ENCODE measurements around the gene RNPS1. TPM values are rescaled to one million over a fixed set of nuclear protein-coding genes. Genes with fewer than 3 reads are reported as not detected.

The RNPS1 gene
- total and polyA plus RNA-seq, 2 donors (not counting 3 experiments of a cell fraction or from before 2014, with no cell fraction given), result 206 to 209 TPM

- H3K4me1 ChIP-seq (ENCODE audit: control insufficient read depth, extremely low read depth, insufficient read depth, low read length), result peaks cover 16% of the 10 kb centered on the region
- TF ChIP-seq MYC (IDR thresholded peaks at IDR 0.05; ENCODE audit: low read depth, low read length) (no peak), EZH2 (IDR thresholded peaks at IDR 0.05; ENCODE audit: borderline replicate concordance, low read depth, low read length, severe bottlenecking) (no peak), FOS (IDR thresholded peaks at IDR 0.05; ENCODE audit: borderline replicate concordance, insufficient read depth, low read length) (no peak), POLR2A (IDR thresholded peaks at IDR 0.05; ENCODE audit: low read depth, low read length) (no peak), GATA2 (IDR thresholded peaks at IDR 0.05; ENCODE audit: insufficient read depth, insufficient read length, low read depth, low read length) (no peak), JUN (IDR thresholded peaks at IDR 0.05; ENCODE audit: borderline replicate concordance, insufficient read depth, insufficient read length, low read depth) (no peak), POLR2AphosphoS5 (IDR thresholded peaks at IDR 0.05; ENCODE audit: insufficient read depth, low read depth, low read length) (no peak)
- TF ChIP-seq, protein P1, sequence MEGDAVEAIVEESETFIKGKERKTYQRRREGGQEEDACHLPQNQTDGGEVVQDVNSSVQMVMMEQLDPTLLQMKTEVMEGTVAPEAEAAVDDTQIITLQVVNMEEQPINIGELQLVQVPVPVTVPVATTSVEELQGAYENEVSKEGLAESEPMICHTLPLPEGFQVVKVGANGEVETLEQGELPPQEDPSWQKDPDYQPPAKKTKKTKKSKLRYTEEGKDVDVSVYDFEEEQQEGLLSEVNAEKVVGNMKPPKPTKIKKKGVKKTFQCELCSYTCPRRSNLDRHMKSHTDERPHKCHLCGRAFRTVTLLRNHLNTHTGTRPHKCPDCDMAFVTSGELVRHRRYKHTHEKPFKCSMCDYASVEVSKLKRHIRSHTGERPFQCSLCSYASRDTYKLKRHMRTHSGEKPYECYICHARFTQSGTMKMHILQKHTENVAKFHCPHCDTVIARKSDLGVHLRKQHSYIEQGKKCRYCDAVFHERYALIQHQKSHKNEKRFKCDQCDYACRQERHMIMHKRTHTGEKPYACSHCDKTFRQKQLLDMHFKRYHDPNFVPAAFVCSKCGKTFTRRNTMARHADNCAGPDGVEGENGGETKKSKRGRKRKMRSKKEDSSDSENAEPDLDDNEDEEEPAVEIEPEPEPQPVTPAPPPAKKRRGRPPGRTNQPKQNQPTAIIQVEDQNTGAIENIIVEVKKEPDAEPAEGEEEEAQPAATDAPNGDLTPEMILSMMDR (IDR thresholded peaks at IDR 0.05; ENCODE audit: extremely low read depth in 1 of 2, insufficient read depth in 1 of 2, low read depth in 1 of 2, low read length in 2 of 2), result no peak
- TF ChIP-seq, protein P2, sequence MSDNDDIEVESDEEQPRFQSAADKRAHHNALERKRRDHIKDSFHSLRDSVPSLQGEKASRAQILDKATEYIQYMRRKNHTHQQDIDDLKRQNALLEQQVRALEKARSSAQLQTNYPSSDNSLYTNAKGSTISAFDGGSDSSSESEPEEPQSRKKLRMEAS (IDR thresholded peaks at IDR 0.05; ENCODE audit: insufficient read depth, insufficient read length), result no peak
- no peaks in the 10 kb centered on the region for H4K20me1 ChIP-seq (replicated peaks; ENCODE audit: control insufficient read depth, extremely low read depth, insufficient read depth, low read length)
- FAIRE-seq, result no peak
- no peak overlapping the region for H3K4me3 ChIP-seq (replicated peaks in 1 of 3; ENCODE audit: insufficient read depth in 1 of 3, low read depth in 1 of 3, low read length in 3 of 3)
- no peak overlapping the region for H2AFZ ChIP-seq (ENCODE audit: low read depth, low read length)
- ChIA-PET POLR2A (no interaction called here), CTCF (no interaction called here)
- H3K9me1 ChIP-seq (replicated peaks; ENCODE audit: control insufficient read depth, extremely low read depth, insufficient read depth, low read length), result no peaks in the 10 kb centered on the region
- no peaks in the 10 kb centered on the region for H3K9me3 ChIP-seq (replicated peaks; ENCODE audit: control insufficient read depth, insufficient read depth, low read length)
- dilution Hi-C loops (cut with MboI; ENCODE audit: extremely low pct_ligation_motif_present, low sequenced_read_pairs), result no loop called here
- intact Hi-C loops (cut with micrococcal nuclease), result no loop called here
- BruUV-seq (replicated peaks), result no TSS peak
- H3K27ac ChIP-seq (ENCODE audit: insufficient read depth, low read depth, low read length), result no peak overlapping the region
- DNase-seq (ENCODE audit: low read depth, low spot score), result no peak
- peaks cover 0 to 22% of the 10 kb centered on the region in 2 experiments for H3K36me3 ChIP-seq (ENCODE audit: control insufficient read depth in 2 of 2, extremely low read depth in 1 of 2, insufficient read depth in 2 of 2, low read length in 2 of 2)
- no peak overlapping the region for H3K9ac ChIP-seq (replicated peaks; ENCODE audit: extremely low read depth, insufficient read depth, low read length)
- no peak overlapping the region for H3K4me2 ChIP-seq (ENCODE audit: insufficient read depth, low read length)
- peaks cover 16% of the 10 kb centered on the region for H3K79me2 ChIP-seq (ENCODE audit: control insufficient read depth, insufficient read depth, low read length)
- H3K27me3 ChIP-seq (ENCODE audit: control insufficient read depth in 2 of 2, insufficient read depth in 2 of 2, low read length in 2 of 2), result no peaks in the 10 kb centered on the region
Observed at GRCh38 chr16:2207872-2208271, 60.1 kb downstream of the RNPS1 start.

Measured in endothelial cell of umbilical vein (primary cell).